Motor neuron (in vitro differentiated cells): ENCODE results near the gene ZNF385A. TPM values are rescaled to one million over a fixed set of nuclear protein-coding genes. Genes with fewer than 3 reads are reported as not detected.
A peak's percentile ranks its signal among the peaks of the same experiment; 100 is the strongest.

Experiments used
- ATAC-seq, 8 experiments: fragments of 200-7000 bp; cut with Tn5 transposase; replicated peaks in 6 of 8; 2 replicates each; pipeline ENCODE4 v1.8.0; 2021; ENCODE audit warnings: mild to moderate bottlenecking in 8 of 8, moderate library complexity in 8 of 8
- H3K27ac ChIP-seq, 2 donors: fragments of 250-450 bp; sonication (Bioruptor Pico); 2 replicates each; pipeline ENCODE4 v1.9.0; 2021; ENCODE audit warnings: antibody characterized with exemption in 2 of 2, mild to moderate bottlenecking in 2 of 2, moderate library complexity in 1 of 2
- H3K4me1 ChIP-seq, 2 donors: fragments of 250-450 bp; sonication (Bioruptor Pico); replicated peaks in 1 of 2; 2 replicates each; pipeline ENCODE4 v1.6.1; 2021; ENCODE audit warnings: antibody characterized with exemption in 2 of 2, mild to moderate bottlenecking in 2 of 2, moderate library complexity in 1 of 2
- H3K4me3 ChIP-seq, 5 donors: fragments of 250-450 bp; sonication (Bioruptor Pico); 2 replicates each; pipeline ENCODE4 v1.9.0; 2021; ENCODE audit warnings: antibody characterized with exemption in 5 of 5, mild to moderate bottlenecking in 5 of 5, moderate library complexity in 4 of 5
- WGBS, 10 experiments: fragments of 450-650 bp; shearing (Covaris generic); methylation state at CpG; one replicate each; pipeline ENCODE4 v1.0.0; 2022; 5-methylcytosine and 5-hydroxymethylcytosine counted together
- in situ Hi-C, 9 experiments: fragments of 400-800 bp; cut with MboI; loops; one replicate each; pipeline ENCODE4 v1.15.0; 2021; ENCODE audit warnings: low sequenced_read_pairs in 9 of 9, low pct_unique_long_range_greater_than_20kb in 2 of 9; ENCODE audit not compliant: unreplicated experiment in 9 of 9
- total RNA-seq, 8 experiments: library from RNA; unstranded; fragments of 300-600 nt; gene quantifications; 2 replicates each; pipeline versions ENCODE4 v1.2.3 to v1.2.4, GENCODE V29; 2022

Gene ZNF385A
- total RNA-seq = 1 to 10 TPM; 1.3 to 8.6 (median 3.7) TPM

- no peak for ATAC-seq
- in situ Hi-C loops = loop anchor here in 1 of 9 experiments (25.0 kb wide), 1 partner anchor 372 kb away; the partner anchor contains the start of genes HOXC8 and HOXC9
- Histone ChIP-seq H3K27ac (no peak within 1 kb of the TSS), H3K4me3 (no peak within 1 kb of the TSS), H3K4me1 (peaks cover 24 to 32% of the 10 kb centered on the region in 2 donors)
- WGBS, 10 experiments = 89 to 100% (median 100%) methylated on average over 1 of the region's 1 CpG; no CpG with 5 or more reads in 7 of the 10 experiments
Observed at GRCh38 chr12:54384591-54385041, at the start of gene ZNF385A. Gene ZNF385A, minus strand, starts transcription at chr12:54384733. Its CDS starts 219 bp downstream, at chr12:54384514.

GRCh38 chr12:54432815-54433164 lies 48.3 kb upstream of the ZNF385A start:
- ATAC-seq = no peak
- Histone ChIP-seq H3K4me3 (no peak overlapping the region), H3K27ac (no peak overlapping the region), H3K4me1 (no peaks in the 10 kb centered on the region)
- in situ Hi-C loops = no loop called here
- 17 to 100% (median 83%) methylated on average over 1 to 3 of the region's 4 CpGs; no CpG with 5 or more reads in 5 of the 10 experiments for WGBS, 10 experiments

- ATAC-seq = peak in 4 of 8 experiments; percentile 18 to 92 (median 90)
- Histone ChIP-seq H3K4me3 (no peak overlapping the region), H3K4me1 (no peaks in the 10 kb centered on the region), H3K27ac (no peak overlapping the region)
- 0 to 100% (median 27%) methylated on average over 1 to 6 of the region's 9 CpGs; no CpG with 5 or more reads in 2 of the 10 experiments for WGBS, 10 experiments
- in situ Hi-C loops = no loop called here
Observed at GRCh38 chr12:54431911-54432814, 47.6 kb upstream of the ZNF385A start.

- 57 to 91% (median 80%) methylated on average over 1 to 4 of the region's 5 CpGs; no CpG with 5 or more reads in 2 of the 10 experiments for WGBS, 10 experiments
- H3K27ac ChIP-seq = no peak overlapping the region
- ATAC-seq = no peak
- H3K4me1 ChIP-seq = no peaks in the 10 kb centered on the region
- in situ Hi-C loops = no loop called here
- H3K4me3 ChIP-seq = no peak overlapping the region
Observed at GRCh38 chr12:54430471-54431069, 46.0 kb upstream of the ZNF385A start.

- H3K27ac ChIP-seq = no peak overlapping the region
- 42 to 100% (median 70%) methylated on average over 1 to 2 of the region's 3 CpGs; no CpG with 5 or more reads in 5 of the 10 experiments for WGBS, 10 experiments
- no peak overlapping the region for H3K4me3 ChIP-seq
- in situ Hi-C loops = no loop called here
- no peaks in the 10 kb centered on the region for H3K4me1 ChIP-seq
- no peak for ATAC-seq
Observed at GRCh38 chr12:54429014-54429471, 44.5 kb upstream of the ZNF385A start.

- Histone ChIP-seq H3K4me1 (no peaks in the 10 kb centered on the region), H3K4me3 (no peak overlapping the region), H3K27ac (no peak overlapping the region)
- no peak for ATAC-seq
- WGBS, 10 experiments = 35 to 100% (median 62%) methylated on average over 1 to 4 of the region's 13 CpGs; no CpG with 5 or more reads in 2 of the 10 experiments
- in situ Hi-C loops = no loop called here
Observed at GRCh38 chr12:54428050-54429013, 43.8 kb upstream of the ZNF385A start.

- 50 to 100% (median 71%) methylated on average over 1 to 3 of the region's 4 CpGs; no CpG with 5 or more reads in 5 of the 10 experiments for WGBS, 10 experiments
- no peak for ATAC-seq
- Histone ChIP-seq H3K4me1 (no peaks in the 10 kb centered on the region), H3K4me3 (no peak overlapping the region), H3K27ac (no peak overlapping the region)
- in situ Hi-C loops = no loop called here
Observed at GRCh38 chr12:54427106-54427505, 42.6 kb upstream of the ZNF385A start.

- ATAC-seq = no peak
- WGBS, 10 experiments = 80 to 100% (median 86%) methylated on average over 1 to 2 of the region's 3 CpGs; no CpG with 5 or more reads in 5 of the 10 experiments
- Histone ChIP-seq H3K27ac (no peak overlapping the region), H3K4me3 (no peak overlapping the region), H3K4me1 (no peaks in the 10 kb centered on the region)
- in situ Hi-C loops = no loop called here
Observed at GRCh38 chr12:54426690-54427089, 42.2 kb upstream of the ZNF385A start.

- Histone ChIP-seq H3K27ac (no peak overlapping the region), H3K4me1 (peaks cover 0 to under 1% of the 10 kb centered on the region in 2 donors), H3K4me3 (no peak overlapping the region)
- ATAC-seq = peak in 3 of 8 experiments; percentile 23 to 27 (median 26)
- 0 to 80% (median 40%) methylated on average over 1 to 2 of the region's 2 CpGs; no CpG with 5 or more reads in 6 of the 10 experiments for WGBS, 10 experiments
- in situ Hi-C loops = no loop called here
Observed at GRCh38 chr12:54425702-54426101, 41.2 kb upstream of the ZNF385A start.

GRCh38 chr12:54424224-54424623 lies 39.7 kb upstream of the ZNF385A start:
- no peak overlapping the region for H3K27ac ChIP-seq
- H3K4me1 ChIP-seq = peaks cover 0 to 5% of the 10 kb centered on the region in 2 donors
- H3K4me3 ChIP-seq = no peak overlapping the region
- in situ Hi-C loops = no loop called here
- ATAC-seq = no peak
- WGBS, 10 experiments = 20 to 83% (median 60%) methylated on average over 1 to 2 of the region's 3 CpGs; no CpG with 5 or more reads in 7 of the 10 experiments

- H3K4me1 ChIP-seq = peaks cover 1 to 5% of the 10 kb centered on the region in 2 donors
- H3K27ac ChIP-seq = no peak overlapping the region
- 63 to 100% (median 88%) methylated on average over 1 to 5 of the region's 5 CpGs; no CpG with 5 or more reads in 3 of the 10 experiments for WGBS, 10 experiments
- no peak for ATAC-seq
- in situ Hi-C loops = no loop called here
- H3K4me3 ChIP-seq = no peak overlapping the region
Observed at GRCh38 chr12:54423816-54424150, 39.2 kb upstream of the ZNF385A start.

- H3K4me1 ChIP-seq = peaks cover 3 to 10% of the 10 kb centered on the region in 2 donors
- no peak for ATAC-seq
- 60 to 100% (median 83%) methylated on average over 1 to 2 of the region's 2 CpGs; no CpG with 5 or more reads in 3 of the 10 experiments for WGBS, 10 experiments
- no peak overlapping the region for H3K27ac ChIP-seq
- H3K4me3 ChIP-seq = no peak overlapping the region
- in situ Hi-C loops = no loop called here
Observed at GRCh38 chr12:54421879-54422250, 37.3 kb upstream of the ZNF385A start.
